ENCODE results near the gene ACACA. TPM values are rescaled to one million over a fixed set of nuclear protein-coding genes. Genes with fewer than 3 reads are reported as not detected.

ACACA gene
- total RNA-seq, 1 experiment from 2014 or later: 31.6 TPM

DNA sequence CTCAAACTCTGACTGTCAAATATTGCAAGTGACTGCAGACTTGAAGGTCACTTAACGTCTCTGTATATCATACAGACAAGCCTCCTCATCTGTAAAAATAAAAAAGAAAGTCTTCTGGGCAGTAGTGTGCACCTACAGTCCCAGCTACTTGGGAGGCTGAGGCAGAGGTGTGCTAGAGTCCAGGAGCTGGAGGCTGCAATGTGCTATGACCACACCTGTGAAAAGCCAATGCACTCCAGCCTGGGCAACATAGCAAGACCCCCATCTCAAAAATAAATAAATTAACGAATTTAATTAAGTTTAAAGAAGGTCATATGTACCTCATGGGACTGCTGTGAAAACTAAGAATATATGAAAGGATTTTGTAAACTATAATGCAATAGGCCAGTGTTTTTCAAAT lies 65.8 kb downstream of the ACACA start:
- Histone ChIP-seq H3K36me3 (replicated peaks; ENCODE audit: control insufficient read depth, insufficient read depth, low read length) (peaks cover 3% of the 10 kb centered on the region; the same call in 1 of the 2 replicates), H3K4me3 (ENCODE audit: insufficient read depth, low read depth, low read length) (no peak overlapping the region), H3K27me3 (ENCODE audit: control insufficient read depth, insufficient read depth, low read length) (no peaks in the 10 kb centered on the region)
- no peak for DNase-seq

DNA sequence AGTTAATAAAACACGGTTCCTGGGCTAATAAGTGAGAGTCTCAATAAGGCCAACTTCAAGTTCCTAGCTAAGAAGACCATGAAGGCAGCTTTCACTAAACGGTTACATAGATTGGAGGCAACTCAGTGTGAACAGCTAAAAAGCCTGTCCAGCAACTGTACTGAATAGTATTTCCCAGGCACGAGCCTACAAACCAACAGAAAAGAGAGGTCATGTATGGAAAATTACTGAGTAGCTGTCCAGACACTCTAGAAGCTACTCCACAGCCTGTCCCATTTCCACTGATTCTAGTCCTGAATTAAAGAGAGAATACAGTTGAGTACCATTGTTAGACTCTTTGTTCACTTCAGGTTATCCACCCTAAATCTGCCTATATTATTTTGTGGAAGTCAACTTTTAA lies 67.3 kb downstream of the ACACA start:
- H3K27me3 ChIP-seq (ENCODE audit: control insufficient read depth, insufficient read depth, low read length): no peaks in the 10 kb centered on the region
- no peak for DNase-seq
- no peak overlapping the region for H3K4me3 ChIP-seq (ENCODE audit: insufficient read depth, low read depth, low read length)
- peaks cover 3% of the 10 kb centered on the region; the same call in 1 of the 2 replicates for H3K36me3 ChIP-seq (replicated peaks; ENCODE audit: control insufficient read depth, insufficient read depth, low read length)

DNA sequence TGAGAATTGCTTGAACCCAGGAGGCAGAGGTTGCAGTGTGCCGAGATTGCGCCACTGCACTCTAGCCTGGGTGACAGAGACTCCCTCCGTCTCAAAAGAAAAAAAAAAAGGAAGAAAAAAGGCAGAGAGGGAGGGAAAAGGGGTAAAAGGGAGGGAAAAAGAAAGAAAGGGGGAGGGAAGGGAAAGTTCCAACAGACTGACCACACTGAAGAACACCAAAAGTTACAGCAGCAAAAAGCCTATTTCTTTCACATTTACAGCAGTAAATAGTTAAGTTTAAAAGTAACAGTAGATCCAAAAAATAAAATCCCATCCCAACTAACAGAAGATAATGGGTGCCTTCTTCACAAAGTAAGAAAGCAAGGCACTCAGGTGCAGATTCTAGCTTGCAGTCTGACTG lies 67.8 kb downstream of the ACACA start:
- no peak for DNase-seq

GRCh38 chr17:37327341-37328090 lies 79.1 kb downstream of the ACACA start:
- H3K36me3 ChIP-seq (replicated peaks; ENCODE audit: control insufficient read depth, insufficient read depth, low read length): peaks cover 5% of the 10 kb centered on the region
- DNase-seq: no peak
- no peaks in the 10 kb centered on the region for H3K27me3 ChIP-seq (ENCODE audit: control insufficient read depth, insufficient read depth, low read length)
- H3K4me3 ChIP-seq (ENCODE audit: insufficient read depth, low read depth, low read length): no peak overlapping the region

More for the DNA sequence above, 67.8 kb downstream of the ACACA start:
- Histone ChIP-seq H3K4me3 (ENCODE audit: insufficient read depth, low read depth, low read length) (no peak overlapping the region), H3K36me3 (replicated peaks; ENCODE audit: control insufficient read depth, insufficient read depth, low read length) (peaks cover 3% of the 10 kb centered on the region; the same call in 1 of the 2 replicates), H3K27me3 (ENCODE audit: control insufficient read depth, insufficient read depth, low read length) (no peaks in the 10 kb centered on the region)

DNA sequence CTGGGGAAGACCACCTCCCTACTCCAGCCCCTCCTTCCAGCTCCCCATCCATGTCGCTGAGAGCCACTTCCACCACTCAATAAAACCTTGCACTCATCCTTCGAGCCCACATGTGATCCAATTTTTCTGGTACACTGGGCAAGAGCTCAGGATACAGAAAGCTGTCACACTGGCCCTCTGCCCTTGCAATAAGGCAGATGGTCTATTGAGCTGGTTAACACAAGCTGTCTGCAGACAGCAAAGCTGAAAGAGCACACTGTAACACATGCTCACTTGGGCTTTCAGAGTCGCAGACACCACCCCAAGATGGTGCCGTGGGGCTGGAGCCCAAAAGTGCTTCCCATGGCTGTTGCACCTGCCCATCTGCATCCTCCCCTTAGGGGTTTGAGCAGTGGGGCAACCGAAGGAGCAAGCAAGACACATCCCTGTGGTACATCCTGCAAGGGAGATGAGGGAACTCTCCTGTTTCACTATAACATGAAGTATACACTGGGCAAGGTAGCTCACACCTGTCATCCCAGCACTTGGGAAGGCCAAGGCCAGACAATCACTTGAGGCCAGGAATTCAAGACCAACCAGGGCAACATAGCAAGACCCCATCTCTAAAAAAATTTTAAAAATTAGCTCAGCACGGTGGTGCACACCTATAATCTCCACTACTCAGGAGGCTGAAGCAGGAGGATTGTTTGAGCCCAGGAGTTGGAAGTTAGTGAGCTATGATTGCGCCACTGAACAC lies 83.6 kb downstream of the ACACA start:
- Histone ChIP-seq H3K36me3 (replicated peaks; ENCODE audit: control insufficient read depth, insufficient read depth, low read length) (no peaks in the 10 kb centered on the region; the same call in 1 of the 2 replicates), H3K4me3 (ENCODE audit: insufficient read depth, low read depth, low read length) (no peak overlapping the region), H3K27me3 (ENCODE audit: control insufficient read depth, insufficient read depth, low read length) (no peaks in the 10 kb centered on the region)
- no peak for DNase-seq

GRCh38 chr17:37322106-37322505 lies 84.5 kb downstream of the ACACA start:
- DNase-seq: no peak
- Histone ChIP-seq H3K27me3 (ENCODE audit: control insufficient read depth, insufficient read depth, low read length) (no peaks in the 10 kb centered on the region), H3K4me3 (ENCODE audit: insufficient read depth, low read depth, low read length) (no peak overlapping the region), H3K36me3 (replicated peaks; ENCODE audit: control insufficient read depth, insufficient read depth, low read length) (no peaks in the 10 kb centered on the region; the same call in none of the 2 replicates)

- Histone ChIP-seq H3K36me3 (replicated peaks; ENCODE audit: control insufficient read depth, insufficient read depth, low read length) (no peaks in the 10 kb centered on the region; the same call in 1 of the 2 replicates), H3K4me3 (ENCODE audit: insufficient read depth, low read depth, low read length) (no peak overlapping the region), H3K27me3 (ENCODE audit: control insufficient read depth, insufficient read depth, low read length) (no peaks in the 10 kb centered on the region)
- no peak for DNase-seq
Observed at GRCh38 chr17:37318931-37319594, 87.6 kb downstream of the ACACA start.

DNA sequence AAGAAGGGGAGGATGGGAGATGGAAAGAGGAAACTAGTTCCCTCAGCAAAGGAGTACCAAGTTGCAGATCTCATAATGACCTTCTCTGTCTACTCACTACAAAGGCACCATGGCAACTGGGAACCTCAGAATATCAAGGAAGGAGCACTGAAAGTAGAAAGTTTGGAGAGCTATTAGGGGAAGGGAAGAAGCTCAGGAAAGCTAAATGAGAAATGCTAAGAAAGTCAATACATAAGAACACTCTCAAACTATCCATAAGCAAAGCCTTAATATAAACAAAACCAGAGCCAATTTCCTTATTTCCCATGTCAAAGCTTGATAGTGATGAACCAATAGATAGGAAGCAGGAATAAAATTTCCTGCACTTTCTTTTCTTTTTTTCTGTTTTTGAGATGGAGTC lies 88.8 kb downstream of the ACACA start:
- no peak for DNase-seq
- Histone ChIP-seq H3K27me3 (ENCODE audit: control insufficient read depth, insufficient read depth, low read length) (no peaks in the 10 kb centered on the region), H3K36me3 (replicated peaks; ENCODE audit: control insufficient read depth, insufficient read depth, low read length) (no peaks in the 10 kb centered on the region; the same call in 1 of the 2 replicates), H3K4me3 (ENCODE audit: insufficient read depth, low read depth, low read length) (no peak overlapping the region)

- DNase-seq: no peak
- Histone ChIP-seq H3K27me3 (ENCODE audit: control insufficient read depth, insufficient read depth, low read length) (no peaks in the 10 kb centered on the region), H3K36me3 (replicated peaks; ENCODE audit: control insufficient read depth, insufficient read depth, low read length) (no peaks in the 10 kb centered on the region; the same call in 1 of the 2 replicates), H3K4me3 (ENCODE audit: insufficient read depth, low read depth, low read length) (no peak overlapping the region)
Observed at GRCh38 chr17:37315601-37316000, 91.0 kb downstream of the ACACA start.

- Histone ChIP-seq H3K27me3 (ENCODE audit: control insufficient read depth, insufficient read depth, low read length) (no peaks in the 10 kb centered on the region), H3K36me3 (replicated peaks; ENCODE audit: control insufficient read depth, insufficient read depth, low read length) (no peaks in the 10 kb centered on the region), H3K4me3 (ENCODE audit: insufficient read depth, low read depth, low read length) (no peak overlapping the region)
- DNase-seq: no peak
Observed at GRCh38 chr17:37312137-37312923, 94.3 kb downstream of the ACACA start.

DNA sequence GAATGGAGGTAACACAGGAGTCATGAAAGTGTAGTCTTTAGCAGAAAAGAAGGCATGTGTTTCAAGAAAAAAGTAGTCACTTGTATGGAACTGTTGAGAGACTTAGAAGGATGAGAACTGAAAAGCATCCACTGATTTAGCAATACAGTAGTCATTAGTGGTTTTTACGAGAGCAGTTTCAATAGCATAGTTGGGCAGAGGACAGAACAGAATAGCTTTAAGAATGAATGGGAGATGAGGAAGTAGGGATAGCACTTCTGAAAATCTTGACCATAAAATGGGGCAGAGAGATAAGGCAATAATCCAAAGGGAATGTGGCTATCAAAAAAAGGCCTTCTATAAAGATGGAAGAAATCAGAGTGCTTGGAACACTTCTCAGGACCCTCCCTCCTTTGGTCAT lies 95.7 kb downstream of the ACACA start:
- H3K36me3 ChIP-seq (replicated peaks; ENCODE audit: control insufficient read depth, insufficient read depth, low read length): no peaks in the 10 kb centered on the region
- no peaks in the 10 kb centered on the region for H3K27me3 ChIP-seq (ENCODE audit: control insufficient read depth, insufficient read depth, low read length)
- no peak for DNase-seq
- H3K4me3 ChIP-seq (ENCODE audit: insufficient read depth, low read depth, low read length): no peak overlapping the region

- no peak overlapping the region for H3K4me3 ChIP-seq (ENCODE audit: insufficient read depth, low read depth, low read length)
- H3K36me3 ChIP-seq (replicated peaks; ENCODE audit: control insufficient read depth, insufficient read depth, low read length): no peaks in the 10 kb centered on the region
- no peak for DNase-seq
- no peaks in the 10 kb centered on the region for H3K27me3 ChIP-seq (ENCODE audit: control insufficient read depth, insufficient read depth, low read length)
Observed at GRCh38 chr17:37309051-37309450, 97.6 kb downstream of the ACACA start.

DNA sequence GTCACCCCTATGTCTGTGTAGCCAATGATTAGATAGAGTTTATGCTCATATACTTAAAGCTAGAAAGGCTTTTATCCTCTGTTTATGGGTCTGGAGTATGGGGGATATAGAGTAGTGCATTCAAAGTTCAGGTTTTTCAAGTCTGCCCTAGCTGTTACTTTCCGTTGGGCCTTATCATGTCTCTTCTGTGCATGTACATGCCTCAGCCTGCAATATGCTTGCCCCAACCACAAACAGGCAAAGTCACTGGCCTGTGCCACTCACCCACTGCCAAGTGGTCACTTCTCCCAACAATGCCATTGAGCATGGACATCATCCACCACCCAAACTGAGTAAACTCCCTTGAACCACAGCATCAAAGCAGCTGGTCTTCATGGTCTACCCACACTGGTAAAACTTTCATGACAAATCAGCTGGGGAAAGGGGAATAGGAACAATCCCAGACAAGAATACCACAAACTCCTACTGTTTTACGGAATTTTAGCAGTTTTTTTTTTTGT lies 101.2 kb downstream of the ACACA start:
- Histone ChIP-seq H3K4me3 (ENCODE audit: insufficient read depth, low read depth, low read length) (no peak overlapping the region), H3K36me3 (replicated peaks; ENCODE audit: control insufficient read depth, insufficient read depth, low read length) (no peaks in the 10 kb centered on the region; the same call in 1 of the 2 replicates), H3K27me3 (ENCODE audit: control insufficient read depth, insufficient read depth, low read length) (no peaks in the 10 kb centered on the region)
- DNase-seq: no peak

DNA sequence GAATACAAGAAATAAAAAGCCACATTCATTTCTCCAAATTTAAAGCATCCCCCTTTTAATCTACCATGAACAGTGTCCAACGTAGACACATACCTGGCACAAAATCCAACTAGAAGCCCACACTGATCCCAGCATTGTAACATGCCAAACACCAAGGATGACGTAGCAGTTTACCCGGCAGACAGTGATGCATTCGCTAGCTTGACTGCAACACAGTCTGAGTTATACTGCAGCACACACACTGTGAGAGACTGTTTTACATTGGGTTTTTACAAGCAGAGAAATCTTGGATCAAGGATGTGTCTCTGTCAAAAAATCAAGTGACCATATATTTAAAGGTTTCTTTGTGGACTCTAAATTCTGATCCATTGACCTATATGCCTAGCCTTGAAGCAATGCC lies 105.3 kb downstream of the ACACA start:
- H3K27me3 ChIP-seq (ENCODE audit: control insufficient read depth, insufficient read depth, low read length): no peaks in the 10 kb centered on the region
- no peaks in the 10 kb centered on the region; the same call in 1 of the 2 replicates for H3K36me3 ChIP-seq (replicated peaks; ENCODE audit: control insufficient read depth, insufficient read depth, low read length)
- DNase-seq: no peak
- no peak overlapping the region for H3K4me3 ChIP-seq (ENCODE audit: insufficient read depth, low read depth, low read length)

Measured in H7 (cell line).